ENCODE data around the gene THAP2.

- TF ChIP-seq POLR2A (IDR thresholded peaks at IDR 0.05; ENCODE audit: low read depth) (no peak), CTCF (IDR thresholded peaks at IDR 0.05) (no peak), POLR2AphosphoS5 (IDR thresholded peaks at IDR 0.05) (no peak), EP300 (IDR thresholded peaks at IDR 0.05) (no peak)
These were observed 38.6 kb upstream of the THAP2 start for GRCh38 chr12:71625476-71625875.
